NOMO-1 treated with DMSO at 0.1 percent for 48 hours (cell line): Measurements from ENCODE around the gene TMEM131L.

Source experiments
- DNase-seq: peaks from one replicate; lab custom pipeline; 2025; ENCODE audit not compliant: unreplicated experiment; lab: John Stamatoyannopoulos, UW

TMEM131L gene

DNA sequence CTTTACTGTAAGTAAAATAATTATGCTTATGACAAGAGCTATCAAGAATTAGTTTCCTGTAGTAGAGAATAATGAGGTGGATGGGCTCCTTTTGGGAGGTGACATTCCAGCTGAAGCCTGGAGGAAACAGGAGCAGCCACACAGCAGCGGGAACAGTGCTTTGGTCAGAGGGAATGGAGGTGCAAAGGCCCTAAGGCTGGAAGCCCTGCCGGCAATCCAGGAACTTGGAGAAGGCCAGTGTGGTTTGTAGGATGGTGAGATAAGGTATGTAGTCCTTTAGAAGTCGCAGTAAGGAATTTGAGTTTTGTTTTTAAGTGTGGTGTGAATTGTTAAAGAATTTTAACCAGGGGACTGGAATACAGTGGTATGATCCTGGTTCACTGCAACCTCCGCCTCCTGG is 8.1 kb downstream of the TMEM131L start:
- DNase-seq = no peak

DNA sequence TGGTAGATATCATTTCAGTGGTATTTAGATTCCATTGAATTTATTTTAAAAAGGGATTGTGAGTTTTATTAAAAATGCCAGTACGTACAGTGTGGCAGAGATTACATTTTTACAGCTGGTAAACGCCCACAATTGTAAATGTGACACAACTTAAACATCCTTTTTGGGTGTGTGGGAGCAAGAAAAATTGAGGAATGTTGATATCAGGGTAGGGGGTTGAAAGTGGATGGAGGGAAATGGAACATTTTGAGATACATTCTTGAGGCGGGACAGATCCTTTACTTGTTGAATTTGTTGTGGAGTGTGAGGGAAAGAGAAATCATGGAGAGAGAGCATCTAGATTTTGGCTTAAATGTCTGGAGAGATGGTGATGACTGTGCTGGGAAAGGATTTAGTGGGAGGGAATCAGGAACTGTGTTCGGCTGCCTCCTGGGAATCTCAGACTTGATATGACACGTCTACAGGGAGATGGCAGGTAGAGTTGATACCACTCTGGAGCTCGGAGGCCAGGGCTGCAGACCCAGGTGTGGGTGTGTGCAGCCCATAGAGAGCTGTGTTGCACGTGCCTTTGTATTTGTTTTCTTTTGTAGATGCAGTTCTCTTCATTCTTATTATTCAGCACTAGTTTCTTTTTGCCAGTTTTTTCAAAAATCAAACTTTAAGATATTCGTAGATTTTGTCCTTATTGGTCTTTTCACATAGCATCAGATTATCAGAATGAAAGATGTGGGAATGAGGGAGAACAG is 10.8 kb downstream of the TMEM131L start:
- DNase-seq = no peak

DNA sequence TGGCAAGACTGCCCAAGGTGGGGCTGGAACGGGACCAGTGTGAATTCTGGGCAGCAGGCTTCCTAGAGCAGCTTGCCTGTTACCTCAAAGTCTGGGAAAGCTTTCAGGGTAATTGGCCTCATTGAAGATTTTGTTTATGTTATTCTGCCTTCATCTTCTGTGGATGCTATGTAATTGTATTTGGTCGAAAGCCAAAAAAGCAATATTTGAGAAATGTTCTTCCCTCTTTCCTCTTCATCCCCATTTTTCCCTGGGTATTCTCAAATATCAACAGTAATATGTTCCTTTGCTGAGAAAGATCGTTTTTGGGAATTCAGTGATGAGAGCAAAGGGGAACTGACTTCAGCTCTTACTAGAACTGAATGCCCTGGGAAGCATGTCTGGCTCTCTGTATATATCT is 12.9 kb downstream of the TMEM131L start:
- no peak for DNase-seq

GRCh38 chr4:153480704-153481103 is 14.5 kb downstream of the TMEM131L start:
- no peak for DNase-seq

GRCh38 chr4:153481478-153481877 is 15.3 kb downstream of the TMEM131L start:
- DNase-seq = no peak

DNA sequence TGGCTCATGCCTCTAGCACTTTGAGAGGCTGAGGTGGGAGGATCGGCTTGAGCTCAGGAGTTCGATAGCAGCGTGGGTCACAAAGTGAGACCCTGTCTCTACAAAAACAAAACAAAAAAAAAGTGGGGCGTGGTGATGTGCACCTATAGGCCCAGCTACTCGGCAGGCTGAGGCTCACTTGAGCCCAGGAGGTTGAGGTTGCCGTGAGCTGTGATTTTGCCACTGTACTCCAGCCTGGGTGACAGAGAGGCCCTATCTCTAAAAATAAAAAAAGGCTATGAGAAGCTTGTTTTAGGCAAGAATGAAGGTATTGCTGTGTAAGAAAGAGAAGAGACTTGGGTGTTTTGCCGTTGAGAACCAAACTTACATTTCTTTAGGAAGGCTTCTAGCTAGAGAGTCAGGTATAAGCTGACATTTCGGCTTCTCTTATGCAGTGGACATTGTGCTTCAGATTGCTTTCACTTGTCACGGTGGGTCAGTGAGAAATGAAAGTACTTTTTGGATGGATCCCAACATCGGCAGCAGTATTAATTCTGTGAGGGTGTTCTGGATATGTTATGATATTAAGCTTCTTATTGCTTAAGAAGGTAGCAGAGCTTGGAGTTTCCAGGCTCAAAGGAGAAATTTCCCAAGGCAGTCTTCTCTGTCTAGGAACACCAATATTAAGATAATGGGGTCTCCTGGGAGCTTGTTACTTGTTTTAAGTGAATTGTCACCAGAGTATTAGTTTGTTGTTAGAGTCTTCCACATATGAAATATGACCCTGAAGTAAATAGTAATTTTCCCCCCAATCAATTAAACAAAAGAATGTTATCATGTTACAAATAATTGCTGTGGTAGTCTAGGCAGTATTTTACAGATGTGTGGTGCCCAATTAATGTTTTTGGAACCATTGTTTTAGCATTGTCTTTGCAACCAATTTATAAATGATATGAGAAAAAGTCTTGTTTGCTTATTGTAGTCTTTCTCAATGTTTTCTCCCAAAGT is 17.6 kb downstream of the TMEM131L start:
- no peak for DNase-seq

GRCh38 chr4:153485359-153485758 is 19.2 kb downstream of the TMEM131L start:
- DNase-seq = no peak

- no peak for DNase-seq
These were observed 19.7 kb downstream of the TMEM131L start for GRCh38 chr4:153485860-153486259.

DNA sequence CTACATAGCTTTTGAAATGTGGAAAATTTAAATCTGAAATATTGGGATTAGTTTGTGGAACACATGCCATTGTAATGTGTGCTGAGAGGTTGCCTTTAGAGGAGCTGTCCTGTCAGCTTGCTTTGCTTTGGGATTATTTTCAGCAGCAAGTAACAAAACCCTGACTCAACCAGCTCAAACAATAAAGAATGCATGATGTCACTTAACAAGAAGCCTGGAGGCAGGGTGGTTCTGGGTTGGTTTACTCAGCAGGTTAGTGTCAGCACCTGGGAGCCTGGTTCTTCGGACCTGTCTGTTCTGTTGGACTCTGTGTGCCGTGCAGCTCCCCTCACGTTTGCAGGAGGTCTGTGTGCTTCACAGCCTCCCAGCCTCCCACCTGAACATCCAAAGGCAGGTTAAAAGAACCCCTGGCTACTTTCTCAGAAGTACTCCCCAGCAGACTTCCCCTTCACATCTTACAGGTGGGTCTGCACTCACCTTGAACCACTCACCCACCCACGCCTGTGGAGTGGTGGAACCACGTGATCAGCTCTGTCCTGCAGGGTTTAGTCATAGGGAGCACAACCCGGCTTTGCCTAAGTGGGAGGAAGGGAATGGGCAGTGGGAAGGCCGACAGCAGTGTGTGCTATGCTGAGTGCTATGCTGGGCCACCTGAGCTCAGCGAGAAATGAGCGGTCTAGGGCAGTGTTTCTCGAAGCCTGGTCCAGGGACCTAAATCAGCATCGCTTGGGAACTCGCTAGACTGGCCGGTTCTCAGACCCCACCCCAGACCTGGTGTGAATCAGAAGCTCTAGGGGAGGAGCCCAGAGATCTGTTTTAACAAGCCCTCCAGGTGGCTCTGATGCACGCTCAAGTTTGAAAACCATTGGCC is 20.4 kb downstream of the TMEM131L start:
- no peak for DNase-seq

DNA sequence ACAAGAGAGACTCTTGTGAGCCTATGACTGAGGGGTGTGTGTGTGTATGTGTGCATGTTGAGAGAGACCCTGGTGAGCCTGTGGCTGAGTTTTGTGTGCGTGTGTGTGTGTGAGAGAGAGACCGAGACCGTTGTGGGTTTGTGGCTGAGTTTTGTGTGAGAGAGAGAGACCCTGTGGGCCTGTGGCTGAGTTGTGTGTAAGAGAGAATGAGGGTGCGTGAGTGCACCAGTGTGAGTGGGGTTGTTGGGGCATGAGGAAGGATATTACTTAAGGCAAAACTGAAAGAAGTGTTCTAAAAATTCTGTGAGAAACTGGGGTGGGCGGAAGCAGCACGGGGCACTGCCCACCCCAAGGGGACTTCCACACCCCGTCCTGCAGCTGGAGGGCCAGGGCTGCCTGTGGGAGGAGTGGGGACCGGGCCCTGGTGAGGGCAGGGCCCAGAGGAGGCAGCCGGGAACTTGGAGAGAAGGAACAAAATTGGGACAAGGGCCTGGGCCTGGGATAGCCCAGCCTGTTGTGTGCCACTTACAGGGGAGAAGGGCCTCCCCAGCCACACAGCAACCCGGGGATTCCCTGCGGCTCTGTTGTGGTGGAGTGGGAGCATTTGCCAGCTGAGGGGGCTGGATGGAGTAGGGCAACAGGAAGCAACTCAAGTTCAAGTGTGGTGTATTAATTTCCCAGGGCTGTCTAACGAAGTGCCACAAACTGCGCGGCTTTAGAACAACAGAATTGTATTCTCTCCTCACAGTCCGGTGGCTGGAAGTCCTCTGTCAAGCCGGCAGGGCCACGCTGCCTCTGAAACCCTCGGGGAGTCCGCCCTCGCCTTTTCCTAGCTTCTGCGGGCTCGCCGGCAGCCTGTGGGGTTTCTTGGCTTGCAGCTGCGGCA is 22.1 kb downstream of the TMEM131L start:
- peak; percentile 34 for DNase-seq

- DNase-seq = no peak
These were observed 23.8 kb downstream of the TMEM131L start for GRCh38 chr4:153489856-153490558.

DNA sequence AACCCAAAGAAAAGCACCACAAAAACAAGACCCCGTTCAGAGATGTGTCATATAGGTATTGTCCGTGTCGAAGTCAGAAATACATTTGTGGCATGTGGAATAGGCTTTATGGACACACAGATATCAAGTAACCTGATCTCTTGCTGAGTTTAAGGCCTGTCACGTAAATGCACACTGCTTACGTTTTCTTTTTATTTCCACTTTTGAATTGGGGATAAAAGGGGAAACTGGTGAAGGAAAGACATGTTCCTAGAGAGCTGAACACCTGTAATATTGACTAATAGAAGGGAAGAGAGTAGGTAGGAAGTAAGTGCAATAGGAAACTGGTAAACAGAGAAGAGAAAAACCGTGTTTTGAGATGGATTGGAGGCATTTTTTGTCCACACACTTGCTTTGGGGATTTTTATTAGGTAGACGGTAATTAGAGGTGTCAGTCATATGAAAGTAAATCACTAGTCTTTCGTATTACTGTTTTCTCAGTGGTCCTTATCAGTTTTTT is 24.9 kb downstream of the TMEM131L start:
- DNase-seq = no peak

DNA sequence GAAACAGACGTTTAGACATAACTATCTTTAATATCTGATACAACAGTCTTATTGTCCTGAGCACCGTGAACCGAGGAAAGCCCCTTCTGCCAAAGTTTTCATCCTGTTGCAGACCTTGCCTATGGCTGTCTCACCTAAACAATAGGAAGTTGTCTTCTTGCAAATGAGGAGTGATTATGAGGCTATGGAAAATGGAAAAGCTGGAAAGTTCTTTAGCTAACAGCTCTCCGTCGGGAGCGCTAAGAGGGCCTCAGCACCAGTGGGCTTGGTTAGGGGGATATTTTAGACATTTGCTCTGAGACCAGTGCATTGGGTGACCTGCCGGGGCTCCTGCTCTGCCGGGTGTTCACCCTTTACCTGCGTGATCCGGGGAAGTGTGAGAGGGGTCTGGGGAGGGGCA is 28.4 kb downstream of the TMEM131L start:
- DNase-seq = no peak

GRCh38 chr4:153495480-153496193 is 29.5 kb downstream of the TMEM131L start:
- no peak for DNase-seq

- DNase-seq = no peak
These were observed 31.0 kb downstream of the TMEM131L start for GRCh38 chr4:153497091-153497531.

GRCh38 chr4:153497988-153498967 is 32.1 kb downstream of the TMEM131L start:
- DNase-seq = no peak

DNA sequence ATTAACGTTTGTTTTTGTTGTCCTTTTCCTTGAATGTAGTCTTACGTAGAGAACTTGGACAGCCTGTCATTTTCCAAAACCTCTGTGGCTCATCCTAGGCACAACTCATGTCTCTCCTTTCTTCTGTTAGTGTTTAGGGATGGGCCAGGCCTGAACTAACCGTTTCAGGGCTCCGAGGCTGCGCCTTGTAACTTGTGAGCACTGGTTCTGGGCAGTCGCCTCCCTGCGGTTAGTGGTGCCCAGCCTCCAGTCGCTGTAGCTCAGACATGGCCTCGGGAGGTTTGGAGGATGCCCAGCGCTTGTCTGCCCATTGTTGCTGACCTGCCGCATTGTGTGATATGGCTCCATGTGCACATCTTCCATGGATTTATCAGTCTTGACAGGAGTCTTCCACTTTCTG is 32.8 kb downstream of the TMEM131L start:
- DNase-seq = no peak
